HG03175 (cell line): ENCODE results near the gene CCT8.

Experiments used
- ATAC-seq: cut with Tn5 transposase; IDR thresholded peaks from one replicate; pipeline ENCODE4 v1.9.1; 2021; ENCODE audit warnings: mild to moderate bottlenecking, moderate library complexity; ENCODE audit not compliant: unreplicated experiment

Gene CCT8

GRCh38 chr21:29073222-29074006 lies at the start of gene CCT8:
Gene CCT8, minus strand, starts transcription at chr21:29073648. Its CDS starts 58 bp downstream, at chr21:29073590.
- peak; percentile 93 for ATAC-seq

GRCh38 chr21:29121759-29122158 lies 48.3 kb upstream of the CCT8 start:
- no peak for ATAC-seq

- no peak for ATAC-seq
These were observed 44.0 kb upstream of the CCT8 start for GRCh38 chr21:29117372-29117955.

GRCh38 chr21:29115899-29116298 lies 42.5 kb upstream of the CCT8 start:
- no peak for ATAC-seq

- no peak for ATAC-seq
These were observed 41.5 kb upstream of the CCT8 start for GRCh38 chr21:29114765-29115500.

GRCh38 chr21:29105218-29105617 lies 31.8 kb upstream of the CCT8 start:
- ATAC-seq, result no peak

GRCh38 chr21:29104239-29104708 lies 30.8 kb upstream of the CCT8 start:
- peak; percentile 39 for ATAC-seq

GRCh38 chr21:29102791-29103257 lies 29.4 kb upstream of the CCT8 start:
- no peak for ATAC-seq

- no peak for ATAC-seq
These were observed 24.7 kb upstream of the CCT8 start for GRCh38 chr21:29098156-29098555.

- no peak for ATAC-seq
These were observed 23.0 kb upstream of the CCT8 start for GRCh38 chr21:29096218-29097015.

GRCh38 chr21:29092102-29092959 lies 18.9 kb upstream of the CCT8 start:
- no peak for ATAC-seq

GRCh38 chr21:29091033-29091432 lies 17.6 kb upstream of the CCT8 start:
- no peak for ATAC-seq

GRCh38 chr21:29085106-29085752 lies 11.8 kb upstream of the CCT8 start:
- ATAC-seq, result no peak

- ATAC-seq, result no peak
These were observed 10.9 kb upstream of the CCT8 start for GRCh38 chr21:29084372-29084771.

GRCh38 chr21:29083306-29083705 lies 9.9 kb upstream of the CCT8 start:
- no peak for ATAC-seq

GRCh38 chr21:29082046-29082815 lies 8.8 kb upstream of the CCT8 start:
- no peak for ATAC-seq

- ATAC-seq, result no peak
These were observed 7.0 kb upstream of the CCT8 start for GRCh38 chr21:29080454-29080941.
